Gastrocnemius medialis (tissue), 4 donors: Measurements from ENCODE around the gene GPATCH2L.

Experiments
- CTCF ChIP-seq, 5 experiments: fragments of 450-650 bp in 3 of 5; fragments of 200-600 bp in 2 of 5; sonication (generic) in 2 of 5; IDR thresholded peaks in 4 of 5; conservative IDR thresholded peaks in 1 of 5; 1 replicate in 4 of 5; 2 replicates in 1 of 5; pipeline ENCODE4 v1.5.1; 2016 to 2019; ENCODE audit warnings: antibody characterized with exemption in 5 of 5, mild to moderate bottlenecking in 3 of 5, moderate library complexity in 3 of 5
- POLR2A ChIP-seq, 2 donors: fragments of 450-650 bp; IDR thresholded peaks; one replicate each; pipeline ENCODE4 v1.6.1; 2017; ENCODE audit warnings: antibody characterized with exemption in 2 of 2, mild to moderate bottlenecking in 2 of 2, moderate library complexity in 2 of 2

GRCh38 chr14:76112889-76113624 is 38.7 kb upstream of the GPATCH2L start:
- TF ChIP-seq CTCF (IDR thresholded peaks at IDR 0.05 in 4 of 5, conservative IDR thresholded peaks at IDR 0.05 in 1 of 5) (no peak), POLR2A (IDR thresholded peaks at IDR 0.05) (no peak)
